HL-60 (cell line): ENCODE measurements around the gene DGKH.

Experiments
- CTCF ChIP-seq: IDR thresholded peaks from one replicate; pipeline ENCODE4 v1.5.1; 2011; ENCODE audit warnings: low read length, control low read depth, inconsistent platforms; ENCODE audit not compliant: insufficient read depth
- GABPA ChIP-seq: IDR thresholded peaks from 2 replicates; pipeline ENCODE4 v1.6.1; 2012; ENCODE audit warnings: low read depth
- POLR2AphosphoS5 ChIP-seq: IDR thresholded peaks from 2 replicates; pipeline ENCODE4 v1.6.1; 2012; ENCODE audit warnings: low read depth
- SPI1 ChIP-seq: IDR thresholded peaks from 2 replicates; pipeline ENCODE4 v1.6.1; 2012; ENCODE audit warnings: low read depth, mild to moderate bottlenecking, borderline replicate concordance
- TF ChIP-seq, protein P1 (sequence below): IDR thresholded peaks from 2 replicates; pipeline ENCODE4 v1.6.1; 2012; ENCODE audit warnings: low read depth; ENCODE audit not compliant: insufficient replicate concordance

DNA sequence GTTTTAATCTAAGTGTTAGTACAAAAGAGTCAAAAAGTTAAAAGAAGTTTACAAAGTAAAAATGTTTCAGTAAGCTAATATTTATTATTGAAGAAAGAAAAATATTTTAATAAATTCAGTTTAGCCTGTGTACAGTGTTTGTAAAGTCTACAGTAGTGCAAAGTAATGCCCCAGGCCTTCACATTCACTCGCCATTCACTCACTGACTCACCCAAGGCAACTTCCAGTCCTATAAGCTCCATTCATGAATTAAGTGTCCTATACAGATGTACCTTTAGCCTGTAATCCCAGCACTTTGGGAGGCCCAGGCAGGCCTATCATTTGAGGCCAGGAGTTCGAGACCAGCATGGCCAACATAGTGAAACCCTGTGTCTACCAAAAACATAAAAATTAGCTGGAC is 199.4 kb downstream of the DGKH start:
- TF ChIP-seq CTCF (no peak), POLR2AphosphoS5 (no peak), SPI1 (no peak), GABPA (no peak)
- TF ChIP-seq, protein P1, sequence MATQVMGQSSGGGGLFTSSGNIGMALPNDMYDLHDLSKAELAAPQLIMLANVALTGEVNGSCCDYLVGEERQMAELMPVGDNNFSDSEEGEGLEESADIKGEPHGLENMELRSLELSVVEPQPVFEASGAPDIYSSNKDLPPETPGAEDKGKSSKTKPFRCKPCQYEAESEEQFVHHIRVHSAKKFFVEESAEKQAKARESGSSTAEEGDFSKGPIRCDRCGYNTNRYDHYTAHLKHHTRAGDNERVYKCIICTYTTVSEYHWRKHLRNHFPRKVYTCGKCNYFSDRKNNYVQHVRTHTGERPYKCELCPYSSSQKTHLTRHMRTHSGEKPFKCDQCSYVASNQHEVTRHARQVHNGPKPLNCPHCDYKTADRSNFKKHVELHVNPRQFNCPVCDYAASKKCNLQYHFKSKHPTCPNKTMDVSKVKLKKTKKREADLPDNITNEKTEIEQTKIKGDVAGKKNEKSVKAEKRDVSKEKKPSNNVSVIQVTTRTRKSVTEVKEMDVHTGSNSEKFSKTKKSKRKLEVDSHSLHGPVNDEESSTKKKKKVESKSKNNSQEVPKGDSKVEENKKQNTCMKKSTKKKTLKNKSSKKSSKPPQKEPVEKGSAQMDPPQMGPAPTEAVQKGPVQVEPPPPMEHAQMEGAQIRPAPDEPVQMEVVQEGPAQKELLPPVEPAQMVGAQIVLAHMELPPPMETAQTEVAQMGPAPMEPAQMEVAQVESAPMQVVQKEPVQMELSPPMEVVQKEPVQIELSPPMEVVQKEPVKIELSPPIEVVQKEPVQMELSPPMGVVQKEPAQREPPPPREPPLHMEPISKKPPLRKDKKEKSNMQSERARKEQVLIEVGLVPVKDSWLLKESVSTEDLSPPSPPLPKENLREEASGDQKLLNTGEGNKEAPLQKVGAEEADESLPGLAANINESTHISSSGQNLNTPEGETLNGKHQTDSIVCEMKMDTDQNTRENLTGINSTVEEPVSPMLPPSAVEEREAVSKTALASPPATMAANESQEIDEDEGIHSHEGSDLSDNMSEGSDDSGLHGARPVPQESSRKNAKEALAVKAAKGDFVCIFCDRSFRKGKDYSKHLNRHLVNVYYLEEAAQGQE: no peak
